GM23248 (cell line): ENCODE data around the gene CDKAL1.

ENCODE experiments used
- EZH2 ChIP-seq: fragments of 200-600 bp; sonication (generic); IDR thresholded peaks from 2 replicates; pipeline ENCODE4 v1.6.1; 2018; ENCODE audit warnings: antibody characterized with exemption, mild to moderate bottlenecking; ENCODE audit not compliant: insufficient read depth, poor library complexity, severe bottlenecking
- EZH2phosphoT487 ChIP-seq: fragments of 200-600 bp; sonication (generic); IDR thresholded peaks from 2 replicates; pipeline ENCODE4 v1.6.1; 2018; ENCODE audit warnings: antibody characterized with exemption, moderate library complexity, mild to moderate bottlenecking, low read depth; ENCODE audit not compliant: insufficient read depth

GRCh38 chr6:21176197-21176596 is 641.9 kb downstream of the CDKAL1 start:
- TF ChIP-seq EZH2 = no peak
- TF ChIP-seq EZH2phosphoT487 = no peak
